Right atrium auricular region (tissue), 2 donors: ENCODE measurements around the gene GAN. TPM values are rescaled to one million over a fixed set of nuclear protein-coding genes. Genes with fewer than 3 reads are reported as not detected.
"Not testable (repeated sequence)": the region's sequence is repeated elsewhere in the genome, so short reads cannot be mapped to it uniquely, and the experiment has no call there.

Experiments used
- DNase-seq: peaks from one replicate; pipeline ENCODE4 v3.0.0-alpha.2; 2019; ENCODE audit warnings: low spot score
- H3K27ac ChIP-seq, 2 donors: fragments of 200-600 bp; sonication (generic); 1 replicate in 1 of 2; 2 replicates in 1 of 2; pipeline ENCODE4 v1.5.1; 2016 to 2019
- H3K27me3 ChIP-seq, 2 donors: fragments of 200-600 bp; sonication (generic); one replicate each; pipeline versions ENCODE4 v1.5.1 to v1.6.0; 2017 to 2019
- H3K36me3 ChIP-seq: fragments of 200-600 bp; sonication (generic); one replicate; pipeline ENCODE4 v1.5.1; 2016
- H3K4me1 ChIP-seq, 2 donors: fragments of 200-600 bp; sonication (generic); one replicate each; pipeline versions ENCODE4 v1.5.1 to v1.6.0; 2017 to 2019
- H3K4me3 ChIP-seq, 2 donors: fragments of 200-600 bp; sonication (generic); 1 replicate in 1 of 2; 2 replicates in 1 of 2; pipeline ENCODE4 v1.5.1; 2017 to 2019; ENCODE audit warnings: mild to moderate bottlenecking in 1 of 2, moderate library complexity in 1 of 2
- H3K9me3 ChIP-seq, 2 donors: fragments of 200-600 bp; sonication (generic); one replicate each; pipeline ENCODE4 v1.5.1; 2019
- total RNA-seq, 2 donors: library from RNA; depleted of rRNA; stranded (reverse); fragments of >200 nt; gene quantifications; one replicate each; pipeline ENCODE4 v1.1.0, GENCODE V29; 2016
- TF ChIP-seq, protein P1 (sequence below), 2 donors: fragments of 200-600 bp; sonication (generic); IDR thresholded peaks; one replicate each; pipeline ENCODE4 v1.5.1; 2019; ENCODE audit warnings: antibody characterized with exemption in 2 of 2

The GAN gene
- total RNA-seq, 2 donors from 2014 or later, result 8.8 to 10.7 TPM

GRCh38 chr16:81403208-81403600 lies 88.4 kb downstream of the GAN start:
- Histone ChIP-seq H3K4me3 (no peak overlapping the region), H3K36me3 (no peaks in the 10 kb centered on the region), H3K27me3 (no peaks in the 10 kb centered on the region), H3K4me1 (peaks cover 0 to 10% of the 10 kb centered on the region in 2 donors), H3K9me3 (no peaks in the 10 kb centered on the region), H3K27ac (no peak overlapping the region)
- TF ChIP-seq, protein P1, sequence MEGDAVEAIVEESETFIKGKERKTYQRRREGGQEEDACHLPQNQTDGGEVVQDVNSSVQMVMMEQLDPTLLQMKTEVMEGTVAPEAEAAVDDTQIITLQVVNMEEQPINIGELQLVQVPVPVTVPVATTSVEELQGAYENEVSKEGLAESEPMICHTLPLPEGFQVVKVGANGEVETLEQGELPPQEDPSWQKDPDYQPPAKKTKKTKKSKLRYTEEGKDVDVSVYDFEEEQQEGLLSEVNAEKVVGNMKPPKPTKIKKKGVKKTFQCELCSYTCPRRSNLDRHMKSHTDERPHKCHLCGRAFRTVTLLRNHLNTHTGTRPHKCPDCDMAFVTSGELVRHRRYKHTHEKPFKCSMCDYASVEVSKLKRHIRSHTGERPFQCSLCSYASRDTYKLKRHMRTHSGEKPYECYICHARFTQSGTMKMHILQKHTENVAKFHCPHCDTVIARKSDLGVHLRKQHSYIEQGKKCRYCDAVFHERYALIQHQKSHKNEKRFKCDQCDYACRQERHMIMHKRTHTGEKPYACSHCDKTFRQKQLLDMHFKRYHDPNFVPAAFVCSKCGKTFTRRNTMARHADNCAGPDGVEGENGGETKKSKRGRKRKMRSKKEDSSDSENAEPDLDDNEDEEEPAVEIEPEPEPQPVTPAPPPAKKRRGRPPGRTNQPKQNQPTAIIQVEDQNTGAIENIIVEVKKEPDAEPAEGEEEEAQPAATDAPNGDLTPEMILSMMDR (IDR thresholded peaks at IDR 0.05), result no peak
- no peak for DNase-seq

- TF ChIP-seq, protein P1 (IDR thresholded peaks at IDR 0.05), result peak; percentile 85 to 96
- Histone ChIP-seq H3K27ac (no peak overlapping the region), H3K4me3 (peak overlapping the region in 1 of 2 donors; percentile 21), H3K27me3 (no peaks in the 10 kb centered on the region), H3K36me3 (no peaks in the 10 kb centered on the region), H3K4me1 (peaks cover 0 to 10% of the 10 kb centered on the region in 2 donors), H3K9me3 (no peaks in the 10 kb centered on the region)
- peak; percentile 88 for DNase-seq
Measured at GRCh38 chr16:81403601-81404391, 89.0 kb downstream of the GAN start.

DNA sequence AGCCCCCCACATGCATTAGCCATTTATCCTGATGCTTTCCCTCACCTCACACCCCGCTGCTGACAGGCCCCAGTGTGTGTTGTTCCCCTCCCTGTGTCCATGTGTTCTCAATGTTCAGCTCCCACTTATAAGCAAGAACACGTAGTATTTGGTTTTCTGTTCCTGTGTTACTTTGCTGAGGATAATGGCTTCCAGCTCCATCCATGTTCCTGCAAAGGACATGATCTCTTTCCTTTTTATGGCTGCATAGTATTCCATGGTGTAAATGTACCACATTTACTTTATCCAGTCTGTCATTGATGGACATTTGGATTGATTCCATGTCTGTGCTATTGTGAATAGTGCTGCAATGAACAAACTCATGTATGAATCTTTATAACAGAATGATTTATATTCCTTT lies 90.2 kb downstream of the GAN start:
- not testable (repeated sequence) for DNase-seq, H3K27ac ChIP-seq, H3K9me3 ChIP-seq, H3K36me3 ChIP-seq, H3K4me1 ChIP-seq, H3K4me3 ChIP-seq, H3K27me3 ChIP-seq

DNA sequence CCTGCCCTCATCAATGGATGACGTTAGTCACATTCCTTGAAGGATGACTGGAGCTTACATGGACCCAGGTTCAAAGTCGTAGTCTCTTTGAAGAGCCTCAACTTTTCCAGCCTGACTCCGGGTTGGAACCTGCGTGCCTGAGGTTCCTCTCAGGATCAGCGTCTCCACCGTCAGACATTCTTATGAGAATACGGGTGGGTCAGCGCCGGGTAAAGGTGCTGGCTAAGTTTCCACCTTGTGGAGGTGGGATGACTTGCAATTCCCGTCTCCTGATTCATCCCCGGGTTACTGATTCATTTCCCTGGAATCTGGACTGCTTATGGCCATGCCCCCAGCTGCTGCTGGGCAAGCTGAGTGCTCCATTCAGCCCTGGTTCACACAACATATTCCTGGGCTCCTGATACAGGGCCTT lies 90.9 kb downstream of the GAN start:
- H3K4me1 ChIP-seq, result peaks cover 0 to 10% of the 10 kb centered on the region in 2 donors
- H3K27me3 ChIP-seq, result no peaks in the 10 kb centered on the region
- H3K4me3 ChIP-seq, result no peak overlapping the region
- TF ChIP-seq, protein P1 (IDR thresholded peaks at IDR 0.05), result no peak
- H3K27ac ChIP-seq, result no peak overlapping the region
- no peaks in the 10 kb centered on the region for H3K36me3 ChIP-seq
- no peak for DNase-seq
- H3K9me3 ChIP-seq, result no peaks in the 10 kb centered on the region

DNA sequence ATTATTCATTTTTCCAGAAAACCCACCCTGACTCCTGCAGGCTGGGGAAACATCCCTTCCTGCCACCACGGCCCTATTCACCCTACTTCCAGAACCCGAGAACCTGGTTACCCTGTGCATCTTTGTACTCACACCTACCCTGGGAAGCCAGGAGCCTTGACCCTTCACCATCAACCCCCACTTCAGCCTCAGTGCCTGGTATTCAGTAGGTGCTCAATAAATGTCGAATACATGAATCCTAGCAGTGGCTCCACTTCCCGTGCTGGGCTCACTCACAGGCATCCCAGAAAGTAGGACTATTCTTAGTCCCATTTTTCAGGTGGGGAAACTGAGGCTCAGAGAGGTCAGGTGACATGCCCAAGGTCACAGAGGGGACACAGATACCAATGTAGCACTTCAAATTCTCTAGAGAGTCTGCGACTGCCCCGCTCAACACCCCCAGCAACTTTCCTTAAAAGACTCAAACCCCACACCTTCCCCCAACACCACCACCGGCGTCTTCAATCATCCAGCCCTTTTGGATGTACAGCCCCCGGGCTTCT lies 93.7 kb downstream of the GAN start:
- no peaks in the 10 kb centered on the region for H3K36me3 ChIP-seq
- no peak overlapping the region for H3K4me3 ChIP-seq
- no peaks in the 10 kb centered on the region for H3K9me3 ChIP-seq
- no peak overlapping the region for H3K27ac ChIP-seq
- no peaks in the 10 kb centered on the region for H3K27me3 ChIP-seq
- TF ChIP-seq, protein P1 (IDR thresholded peaks at IDR 0.05), result no peak
- H3K4me1 ChIP-seq, result peaks cover 0 to 6% of the 10 kb centered on the region in 2 donors
- no peak for DNase-seq

DNA sequence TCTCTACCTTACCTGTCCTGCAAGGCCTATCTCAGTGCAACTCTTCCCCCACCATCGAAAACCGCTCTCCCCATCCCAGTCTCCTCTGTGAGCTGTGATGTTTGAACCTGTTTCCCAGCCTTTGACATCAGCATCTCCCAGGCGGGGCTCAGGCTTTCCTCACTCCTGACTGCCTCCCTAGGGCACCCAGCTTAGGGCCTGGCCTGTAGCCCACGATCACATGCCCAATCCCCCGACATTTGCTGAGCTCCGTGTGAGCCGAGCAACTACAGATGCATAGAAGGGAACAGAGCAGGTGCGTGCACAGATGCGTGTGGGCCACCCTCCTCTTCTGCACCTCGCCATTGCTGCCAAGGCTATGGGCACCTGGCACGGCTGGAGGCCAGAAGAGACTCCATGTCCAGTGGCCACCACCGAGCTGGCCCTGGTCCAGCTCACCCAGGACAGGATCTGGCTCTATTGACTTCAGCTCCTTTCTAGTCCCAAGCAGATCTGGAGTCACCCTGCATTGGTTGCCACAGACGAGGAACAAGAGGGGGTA lies 94.3 kb downstream of the GAN start:
- Histone ChIP-seq H3K27me3 (no peaks in the 10 kb centered on the region), H3K9me3 (no peaks in the 10 kb centered on the region), H3K4me1 (peaks cover 0 to under 1% of the 10 kb centered on the region in 2 donors), H3K27ac (no peak overlapping the region), H3K4me3 (no peak overlapping the region), H3K36me3 (no peaks in the 10 kb centered on the region)
- TF ChIP-seq, protein P1 (IDR thresholded peaks at IDR 0.05), result no peak
- no peak for DNase-seq
